Naive B cell (primary cell): ENCODE data around the gene RARA. TPM values are rescaled to one million over a fixed set of nuclear protein-coding genes. Genes with fewer than 3 reads are reported as not detected.

Experiments
- ATAC-seq, 2 donors: fragments of 150-1000 bp; cut with Tn5 transposase; 2 replicates each; pipeline ENCODE4 v1.10.0; 2021; ENCODE audit warnings: low read depth in 2 of 2, mild to moderate bottlenecking in 2 of 2, moderate library complexity in 2 of 2
- DNase-seq: peaks from one replicate; pipeline ENCODE4 v3.0.0; 2022
- H3K27ac Mint-ChIP-seq, 6 donors: one replicate each; pipeline ENCODE4 v1.8.0; 2020 to 2022; ENCODE audit warnings: mild to moderate bottlenecking in 6 of 6, mixed read lengths in 6 of 6, moderate library complexity in 5 of 6, inconsistent platforms in 2 of 6
- H3K27me3 Mint-ChIP-seq, 3 donors: one replicate each; pipeline ENCODE4 v1.8.0; 2021 to 2022; ENCODE audit warnings: mixed read lengths in 3 of 3, mild to moderate bottlenecking in 1 of 3
- H3K36me3 Mint-ChIP-seq, 2 donors: one replicate each; pipeline ENCODE4 v1.8.0; 2020 to 2022; ENCODE audit warnings: mixed read lengths in 2 of 2, inconsistent platforms in 1 of 2, mild to moderate bottlenecking in 1 of 2
- H3K4me1 Mint-ChIP-seq, 3 donors: one replicate each; pipeline ENCODE4 v1.8.0; 2020 to 2022; ENCODE audit warnings: mixed read lengths in 3 of 3, inconsistent platforms in 1 of 3, mild to moderate bottlenecking in 1 of 3, moderate library complexity in 1 of 3
- H3K4me3 Mint-ChIP-seq, 8 donors: one replicate each; pipeline ENCODE4 v1.8.0; 2020 to 2022; ENCODE audit warnings: mild to moderate bottlenecking in 8 of 8, mixed read lengths in 8 of 8, moderate library complexity in 8 of 8, inconsistent platforms in 2 of 8
- H3K9me3 Mint-ChIP-seq, 7 donors: one replicate each; pipeline ENCODE4 v1.8.0; 2020 to 2022; ENCODE audit warnings: mixed read lengths in 7 of 7, mild to moderate bottlenecking in 5 of 7, inconsistent platforms in 2 of 7, moderate library complexity in 1 of 7
- polyA plus RNA-seq, 6 donors: library from polyadenylated mRNA; unstranded; fragments of 300-500 nt; fragmentation: Illumina TruSeq; gene quantifications; one replicate each; pipeline ENCODE4 v1.2.3, GENCODE V29; 2021; ENCODE audit warnings: low read depth in 6 of 6

Gene RARA
- polyA plus RNA-seq, 6 donors from 2014 or later = 3.1 to 12.6 (median 7.8) TPM

- H3K36me3 Mint-ChIP-seq = no peaks in the 10 kb centered on the region
- DNase-seq (peak; percentile 98), ATAC-seq (peak; percentile 36 to 45)
- H3K9me3 Mint-ChIP-seq = peaks cover 0 to 6% (median 0%) of the 10 kb centered on the region in 7 donors
- H3K4me1 Mint-ChIP-seq = peaks cover 87 to 97% (median 91%) of the 10 kb centered on the region in 3 donors
- peak overlapping the region; percentile 100 for H3K27ac Mint-ChIP-seq
- peaks cover 0 to 4% (median 0%) of the 10 kb centered on the region in 3 donors for H3K27me3 Mint-ChIP-seq
- peak overlapping the region; percentile 82 to 97 (median 92) for H3K4me3 Mint-ChIP-seq
Observed at GRCh38 chr17:40322358-40323315, 13.7 kb downstream of the RARA start.

- Mint-ChIP-seq H3K4me1 (peaks cover 92 to 97% (median 93%) of the 10 kb centered on the region in 3 donors), H3K4me3 (peak overlapping the region; percentile 82 to 97 (median 92)), H3K27ac (peak overlapping the region; percentile 100), H3K9me3 (peaks cover 0 to 6% (median 0%) of the 10 kb centered on the region in 7 donors), H3K36me3 (no peaks in the 10 kb centered on the region), H3K27me3 (peaks cover 0 to 4% (median 0%) of the 10 kb centered on the region in 3 donors)
- DNase-seq = peak; percentile 89
- ATAC-seq = peak; percentile 49 to 50
Observed at GRCh38 chr17:40323391-40324381, 14.7 kb downstream of the RARA start.

GRCh38 chr17:40325156-40326013 is 16.4 kb downstream of the RARA start:
- H3K27ac Mint-ChIP-seq = peak overlapping the region; percentile 100
- peaks cover 88 to 96% (median 93%) of the 10 kb centered on the region in 3 donors for H3K4me1 Mint-ChIP-seq
- peaks cover 0 to 6% (median 0%) of the 10 kb centered on the region in 7 donors for H3K9me3 Mint-ChIP-seq
- DNase-seq = peak; percentile 60
- H3K36me3 Mint-ChIP-seq = no peaks in the 10 kb centered on the region
- H3K27me3 Mint-ChIP-seq = peaks cover 0 to 4% (median 0%) of the 10 kb centered on the region in 3 donors
- peak overlapping the region; percentile 82 to 97 (median 91) for H3K4me3 Mint-ChIP-seq
- peak in 1 of 2 donors; percentile 7 for ATAC-seq

GRCh38 chr17:40326014-40326831 is 17.2 kb downstream of the RARA start:
- H3K9me3 Mint-ChIP-seq = peaks cover 0 to 6% (median 0%) of the 10 kb centered on the region in 7 donors
- H3K27me3 Mint-ChIP-seq = peaks cover 0 to 4% (median 0%) of the 10 kb centered on the region in 3 donors
- peak overlapping the region; percentile 100 for H3K27ac Mint-ChIP-seq
- DNase-seq (peak; percentile 76), ATAC-seq (peak; percentile 27 to 31)
- H3K36me3 Mint-ChIP-seq = no peaks in the 10 kb centered on the region
- peaks cover 86 to 96% (median 93%) of the 10 kb centered on the region in 3 donors for H3K4me1 Mint-ChIP-seq
- peak overlapping the region; percentile 77 to 97 (median 89) for H3K4me3 Mint-ChIP-seq

DNA sequence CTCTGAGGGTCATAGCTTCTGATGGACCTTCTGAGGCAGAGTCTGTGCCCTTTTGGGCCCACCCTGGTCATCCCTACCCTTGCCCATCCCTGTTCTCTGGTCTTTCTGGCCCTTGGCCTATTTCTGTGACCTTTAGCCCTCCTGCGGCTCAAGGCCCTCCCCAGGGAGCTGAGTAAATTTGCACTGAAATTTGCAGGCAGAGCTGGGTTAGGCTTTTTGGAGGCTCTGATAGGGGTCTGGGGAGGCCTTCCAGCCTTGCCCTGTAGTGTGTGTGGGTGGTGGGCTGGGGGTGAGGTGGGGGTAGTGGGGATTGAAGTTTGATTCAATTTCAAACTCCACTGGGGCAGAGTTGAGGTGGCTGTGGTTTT is 17.8 kb downstream of the RARA start:
- DNase-seq (no peak), ATAC-seq (no peak)
- Mint-ChIP-seq H3K4me3 (peak overlapping the region in 7 of 8 donors; percentile 77 to 97 (median 89)), H3K27me3 (peaks cover 0 to 4% (median 0%) of the 10 kb centered on the region in 3 donors), H3K9me3 (peaks cover 0 to 6% (median 0%) of the 10 kb centered on the region in 7 donors), H3K4me1 (peaks cover 86 to 96% (median 93%) of the 10 kb centered on the region in 3 donors), H3K27ac (peak overlapping the region; percentile 100), H3K36me3 (no peaks in the 10 kb centered on the region)

GRCh38 chr17:40327244-40327729 is 18.3 kb downstream of the RARA start:
- Mint-ChIP-seq H3K4me1 (peaks cover 83 to 93% (median 89%) of the 10 kb centered on the region in 3 donors), H3K4me3 (peak overlapping the region in 5 of 8 donors; percentile 63 to 97 (median 91)), H3K27me3 (peaks cover 0 to 4% (median 0%) of the 10 kb centered on the region in 3 donors), H3K36me3 (no peaks in the 10 kb centered on the region), H3K9me3 (peaks cover 0 to 6% (median 0%) of the 10 kb centered on the region in 7 donors), H3K27ac (peak overlapping the region; percentile 94 to 100 (median 100))
- no peak for DNase-seq
- no peak for ATAC-seq

DNA sequence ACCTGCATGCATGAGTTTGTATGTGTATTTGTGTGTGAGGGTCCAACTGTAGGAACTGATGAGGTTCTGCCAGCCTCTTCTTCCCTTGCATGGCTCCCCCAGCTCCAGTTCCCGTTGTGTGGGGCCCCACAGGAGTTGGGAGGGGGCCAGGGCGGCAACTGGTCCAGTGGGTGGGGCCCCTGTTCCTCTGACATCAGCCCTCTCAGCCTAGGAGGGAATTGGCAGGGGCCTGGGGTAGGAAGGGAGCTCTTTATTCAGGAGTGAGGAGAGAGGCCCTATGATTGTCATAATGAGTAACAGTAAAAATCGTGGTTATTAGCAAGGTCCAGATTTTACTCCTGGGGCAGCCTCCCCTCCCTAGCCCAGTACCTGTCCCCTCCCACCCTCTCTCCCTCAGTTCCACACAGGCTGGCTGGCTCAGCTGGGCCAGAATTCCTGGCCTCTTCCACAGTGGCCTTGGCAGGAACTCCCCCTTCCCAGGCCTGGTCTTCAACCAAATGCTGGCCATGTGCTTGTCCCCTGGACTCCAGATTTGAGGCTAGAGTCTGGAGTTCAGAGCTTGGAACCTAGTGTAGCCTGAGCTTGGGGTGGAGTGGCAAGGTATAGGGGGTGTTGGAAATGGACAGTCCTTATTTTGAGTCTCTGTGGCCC is 18.9 kb downstream of the RARA start:
- H3K27me3 Mint-ChIP-seq = peaks cover 0 to 2% (median 0%) of the 10 kb centered on the region in 3 donors
- ATAC-seq (no peak), DNase-seq (no peak)
- peaks cover 0 to 1% (median 0%) of the 10 kb centered on the region in 7 donors for H3K9me3 Mint-ChIP-seq
- H3K4me1 Mint-ChIP-seq = peaks cover 82 to 92% (median 91%) of the 10 kb centered on the region in 3 donors
- peak overlapping the region; percentile 94 to 100 (median 100) for H3K27ac Mint-ChIP-seq
- peaks cover 0 to 4% of the 10 kb centered on the region in 2 donors for H3K36me3 Mint-ChIP-seq
- H3K4me3 Mint-ChIP-seq = peak overlapping the region in 7 of 8 donors; percentile 21 to 97 (median 84)

DNA sequence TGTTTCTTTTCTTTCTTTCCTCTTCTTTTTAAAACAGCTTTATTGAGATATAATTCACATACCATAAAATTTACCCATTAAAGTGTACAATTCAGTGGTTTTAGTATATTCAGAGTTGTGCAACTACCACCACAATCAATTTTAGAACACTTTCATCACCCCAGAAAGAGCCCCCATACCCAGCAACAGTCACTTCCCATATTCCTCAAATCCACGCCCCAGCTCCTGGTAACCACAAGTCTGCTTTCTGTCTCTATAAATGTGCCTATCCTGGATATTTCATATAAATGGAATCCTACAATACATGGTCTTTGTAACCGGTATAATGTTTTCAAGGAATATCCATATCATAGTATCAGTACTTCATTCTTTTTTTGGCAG is 19.4 kb downstream of the RARA start:
- ATAC-seq = no peak
- DNase-seq = no peak
- peaks cover 0 to 4% of the 10 kb centered on the region in 2 donors for H3K36me3 Mint-ChIP-seq
- H3K27me3 Mint-ChIP-seq = no peaks in the 10 kb centered on the region
- peak overlapping the region; percentile 61 to 100 (median 90) for H3K27ac Mint-ChIP-seq
- peaks cover 77 to 92% (median 91%) of the 10 kb centered on the region in 3 donors for H3K4me1 Mint-ChIP-seq
- peak overlapping the region in 4 of 8 donors; percentile 21 to 55 (median 36) for H3K4me3 Mint-ChIP-seq
- H3K9me3 Mint-ChIP-seq = no peaks in the 10 kb centered on the region

GRCh38 chr17:40329839-40330794 is 21.1 kb downstream of the RARA start:
- Mint-ChIP-seq H3K9me3 (no peaks in the 10 kb centered on the region), H3K27me3 (no peaks in the 10 kb centered on the region), H3K36me3 (peaks cover 0 to 4% of the 10 kb centered on the region in 2 donors), H3K4me1 (peaks cover 76 to 95% (median 92%) of the 10 kb centered on the region in 3 donors), H3K27ac (peak overlapping the region; percentile 17 to 100 (median 93)), H3K4me3 (peak overlapping the region in 7 of 8 donors; percentile 47 to 80 (median 55))
- ATAC-seq = peak; percentile 22 to 37
- peak; percentile 63 for DNase-seq

DNA sequence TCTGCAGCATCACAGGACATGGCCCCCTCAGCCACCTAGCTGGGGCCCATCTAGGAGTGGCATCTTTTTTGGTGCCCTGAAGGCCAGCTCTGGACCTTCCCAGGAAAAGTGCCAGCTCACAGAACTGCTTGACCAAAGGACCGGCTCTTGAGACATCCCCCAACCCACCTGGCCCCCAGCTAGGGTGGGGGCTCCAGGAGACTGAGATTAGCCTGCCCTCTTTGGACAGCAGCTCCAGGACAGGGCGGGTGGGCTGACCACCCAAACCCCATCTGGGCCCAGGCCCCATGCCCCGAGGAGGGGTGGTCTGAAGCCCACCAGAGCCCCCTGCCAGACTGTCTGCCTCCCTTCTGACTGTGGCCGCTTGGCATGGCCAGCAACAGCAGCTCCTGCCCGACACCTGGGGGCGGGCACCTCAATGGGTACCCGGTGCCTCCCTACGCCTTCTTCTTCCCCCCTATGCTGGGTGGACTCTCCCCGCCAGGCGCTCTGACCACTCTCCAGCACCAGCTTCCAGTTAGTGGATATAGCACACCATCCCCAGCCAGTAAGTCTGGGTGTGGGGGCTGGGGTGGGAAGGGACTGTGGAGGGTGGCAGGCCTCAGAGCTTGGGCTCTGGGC is 22.0 kb downstream of the RARA start:
- Mint-ChIP-seq H3K36me3 (peaks cover 0 to 4% of the 10 kb centered on the region in 2 donors), H3K4me3 (peak overlapping the region in 7 of 8 donors; percentile 24 to 80 (median 57)), H3K4me1 (peaks cover 69 to 88% (median 88%) of the 10 kb centered on the region in 3 donors), H3K9me3 (no peaks in the 10 kb centered on the region), H3K27ac (peak overlapping the region in 5 of 6 donors; percentile 17 to 100 (median 95)), H3K27me3 (no peaks in the 10 kb centered on the region)
- ATAC-seq (no peak), DNase-seq (no peak)
